Effector CD4-positive, alpha-beta T cell (primary cell): ENCODE measurements around the gene ERC2.

Experiments
- DNase-seq: peaks from one replicate; pipeline ENCODE4 v3.0.0-alpha.2; 2020

Gene ERC2

GRCh38 chr3:55626279-55626665, 842.0 kb downstream of the ERC2 start:
- no peak for DNase-seq

- no peak for DNase-seq
These were observed 844.0 kb downstream of the ERC2 start for GRCh38 chr3:55624238-55624637.

GRCh38 chr3:55623786-55624185, 844.5 kb downstream of the ERC2 start:
- DNase-seq, result no peak

- DNase-seq, result no peak
These were observed 845.5 kb downstream of the ERC2 start for GRCh38 chr3:55622733-55623132.

GRCh38 chr3:55622116-55622515, 846.2 kb downstream of the ERC2 start:
- no peak for DNase-seq

GRCh38 chr3:55621648-55622047, 846.6 kb downstream of the ERC2 start:
- no peak for DNase-seq

- no peak for DNase-seq
These were observed 847.2 kb downstream of the ERC2 start for GRCh38 chr3:55621026-55621422.

- DNase-seq, result no peak
These were observed 847.8 kb downstream of the ERC2 start for GRCh38 chr3:55620351-55621025.

GRCh38 chr3:55619046-55619808, 849.0 kb downstream of the ERC2 start:
- DNase-seq, result no peak

GRCh38 chr3:55617385-55617784, 850.9 kb downstream of the ERC2 start:
- no peak for DNase-seq

GRCh38 chr3:55616803-55617202, 851.5 kb downstream of the ERC2 start:
- no peak for DNase-seq

- no peak for DNase-seq
These were observed 852.5 kb downstream of the ERC2 start for GRCh38 chr3:55615694-55616295.

GRCh38 chr3:55615039-55615693, 853.1 kb downstream of the ERC2 start:
- DNase-seq, result no peak

GRCh38 chr3:55611121-55611520, 857.1 kb downstream of the ERC2 start:
- no peak for DNase-seq

GRCh38 chr3:55609230-55609827, 858.9 kb downstream of the ERC2 start:
- DNase-seq, result no peak

- no peak for DNase-seq
These were observed 859.8 kb downstream of the ERC2 start for GRCh38 chr3:55608301-55608937.

- DNase-seq, result no peak
These were observed 860.4 kb downstream of the ERC2 start for GRCh38 chr3:55607844-55608243.

- no peak for DNase-seq
These were observed 861.1 kb downstream of the ERC2 start for GRCh38 chr3:55607175-55607574.

- no peak for DNase-seq
These were observed 862.6 kb downstream of the ERC2 start for GRCh38 chr3:55605443-55606236.

- DNase-seq, result no peak
These were observed 863.4 kb downstream of the ERC2 start for GRCh38 chr3:55604846-55605245.

- no peak for DNase-seq
These were observed 863.9 kb downstream of the ERC2 start for GRCh38 chr3:55604402-55604801.
